Neural progenitor cell (in vitro differentiated cells): Measurements from ENCODE around the gene HS6ST3. TPM values are rescaled to one million over a fixed set of nuclear protein-coding genes. Genes with fewer than 3 reads are reported as not detected.

Source experiments
- DNase-seq: peaks from one replicate; pipeline ENCODE4 v3.0.0-alpha.2; 2016; ENCODE audit warnings: low spot score
- H2AFZ ChIP-seq: fragments of 200-600 bp; sonication (generic); replicated peaks from 2 replicates; pipeline ENCODE4 v1.6.1; 2016; ENCODE audit warnings: antibody characterized with exemption
- H3F3A ChIP-seq: fragments of 200-600 bp; sonication (generic); 2 replicates; pipeline ENCODE4 v1.6.1; 2016; ENCODE audit warnings: antibody characterized with exemption, low read depth
- H3K27ac ChIP-seq: fragments of 200-600 bp; sonication (generic); 2 replicates; pipeline ENCODE4 v1.5.1; 2016; ENCODE audit warnings: mild to moderate bottlenecking
- H3K27me3 ChIP-seq: fragments of 200-600 bp; sonication (generic); 2 replicates; pipeline ENCODE4 v1.6.1; 2016; ENCODE audit warnings: mild to moderate bottlenecking, moderate library complexity
- H3K36me3 ChIP-seq: fragments of 200-600 bp; sonication (generic); 2 replicates; pipeline ENCODE4 v1.5.1; 2016
- H3K4me1 ChIP-seq: fragments of 200-600 bp; sonication (generic); 2 replicates; pipeline ENCODE4 v1.6.1; 2016; ENCODE audit warnings: mixed run types
- H3K4me2 ChIP-seq: fragments of 200-600 bp; sonication (generic); 2 replicates; pipeline ENCODE4 v1.6.1; 2016
- H3K4me3 ChIP-seq: fragments of 200-600 bp; sonication (generic); 2 replicates; pipeline ENCODE4 v1.5.1; 2016
- H3K79me2 ChIP-seq: fragments of 200-600 bp; sonication (generic); 2 replicates; pipeline ENCODE4 v1.6.1; 2016; ENCODE audit warnings: low read depth
- H3K9ac ChIP-seq: fragments of 200-600 bp; sonication (generic); 2 replicates; pipeline ENCODE4 v1.6.1; 2016
- H3K9me3 ChIP-seq: fragments of 200-600 bp; sonication (generic); 2 replicates; pipeline ENCODE4 v1.5.1; 2016; ENCODE audit warnings: low read depth
- H4K20me1 ChIP-seq: fragments of 200-600 bp; sonication (generic); 2 replicates; pipeline ENCODE4 v1.6.1; 2016; ENCODE audit warnings: low read depth
- H3K27ac Mint-ChIP-seq: 3 replicates; pipeline ENCODE4 v1.8.0; 2021; ENCODE audit warnings: mixed read lengths
- H3K27me3 Mint-ChIP-seq: 2 replicates; pipeline ENCODE4 v1.8.0; 2022; ENCODE audit warnings: low read depth, mild to moderate bottlenecking, inconsistent platforms, moderate library complexity, mixed read lengths; ENCODE audit not compliant: insufficient read depth
- H3K36me3 Mint-ChIP-seq: 3 replicates; pipeline ENCODE4 v1.8.0; 2021; ENCODE audit warnings: mixed read lengths
- H3K4me1 Mint-ChIP-seq: 3 replicates; pipeline ENCODE4 v1.8.0; 2021; ENCODE audit warnings: mixed read lengths
- H3K4me3 Mint-ChIP-seq: 3 replicates; pipeline ENCODE4 v1.8.0; 2021; ENCODE audit warnings: mild to moderate bottlenecking, moderate library complexity, mixed read lengths
- H3K9me3 Mint-ChIP-seq: 3 replicates; pipeline ENCODE4 v1.8.0; 2020; ENCODE audit warnings: mixed read lengths
- EZH2 ChIP-seq: fragments of 200-600 bp; sonication (generic); IDR thresholded peaks from 2 replicates; pipeline ENCODE4 v1.6.1; 2017; ENCODE audit warnings: antibody characterized with exemption, mild to moderate bottlenecking, moderate library complexity
- EZH2phosphoT487 ChIP-seq: fragments of 200-600 bp; sonication (generic); IDR thresholded peaks from 2 replicates; pipeline ENCODE4 v1.6.1; 2017; ENCODE audit warnings: antibody characterized with exemption
- total RNA-seq: library from RNA; depleted of rRNA; stranded (reverse); fragments of >200 nt; gene quantifications from 2 replicates; pipeline ENCODE4 v1.2.3, GENCODE V29; 2015; ENCODE audit warnings: low replicate concordance
- TF ChIP-seq, protein P1 (sequence below): fragments of 200-600 bp; sonication (generic); IDR thresholded peaks from 2 replicates; pipeline ENCODE4 v1.5.1; 2017; ENCODE audit warnings: antibody characterized with exemption, mild to moderate bottlenecking

The HS6ST3 gene
- total RNA-seq, 1 donor from 2014 or later, result 0.39 TPM

DNA sequence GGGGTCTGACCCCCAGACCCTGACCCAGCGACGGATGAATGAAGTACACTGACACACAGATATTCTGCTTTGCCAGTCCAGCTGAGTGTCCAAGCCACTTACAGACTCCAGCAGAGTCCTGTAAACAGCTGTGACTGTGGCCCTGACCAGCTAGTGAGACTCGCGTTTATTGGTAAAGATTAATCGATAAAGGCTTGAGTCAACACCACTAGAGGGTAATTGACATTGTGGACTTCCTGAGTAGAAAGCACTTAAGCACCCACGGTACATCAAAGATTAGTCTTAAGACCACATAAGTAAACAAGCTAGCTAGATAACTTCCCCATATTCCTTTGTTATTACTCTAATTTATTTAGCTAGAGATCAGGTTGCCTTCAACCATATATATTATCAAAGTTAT lies 758.4 kb downstream of the HS6ST3 start:
- Histone ChIP-seq H3K4me1 (peaks cover 10% of the 10 kb centered on the region), H3K27ac (no peak overlapping the region), H3K27me3 (no peaks in the 10 kb centered on the region), H3K4me3 (no peak overlapping the region), H4K20me1 (no peaks in the 10 kb centered on the region), H2AFZ (no peak overlapping the region), H3K9ac (no peak overlapping the region), H3K79me2 (no peaks in the 10 kb centered on the region), H3K36me3 (peaks cover 4% of the 10 kb centered on the region), H3K9me3 (no peaks in the 10 kb centered on the region), H3F3A (peaks cover 9% of the 10 kb centered on the region), H3K4me2 (no peak overlapping the region)
- peaks cover 2% of the 10 kb centered on the region for H3K9me3 Mint-ChIP-seq
- no peak for DNase-seq
- no peaks in the 10 kb centered on the region for H3K4me1 Mint-ChIP-seq
- H3K27me3 Mint-ChIP-seq, result peaks cover 2% of the 10 kb centered on the region
- no peak overlapping the region for H3K4me3 Mint-ChIP-seq
- TF ChIP-seq EZH2 (no peak), EZH2phosphoT487 (no peak)
- TF ChIP-seq, protein P1, sequence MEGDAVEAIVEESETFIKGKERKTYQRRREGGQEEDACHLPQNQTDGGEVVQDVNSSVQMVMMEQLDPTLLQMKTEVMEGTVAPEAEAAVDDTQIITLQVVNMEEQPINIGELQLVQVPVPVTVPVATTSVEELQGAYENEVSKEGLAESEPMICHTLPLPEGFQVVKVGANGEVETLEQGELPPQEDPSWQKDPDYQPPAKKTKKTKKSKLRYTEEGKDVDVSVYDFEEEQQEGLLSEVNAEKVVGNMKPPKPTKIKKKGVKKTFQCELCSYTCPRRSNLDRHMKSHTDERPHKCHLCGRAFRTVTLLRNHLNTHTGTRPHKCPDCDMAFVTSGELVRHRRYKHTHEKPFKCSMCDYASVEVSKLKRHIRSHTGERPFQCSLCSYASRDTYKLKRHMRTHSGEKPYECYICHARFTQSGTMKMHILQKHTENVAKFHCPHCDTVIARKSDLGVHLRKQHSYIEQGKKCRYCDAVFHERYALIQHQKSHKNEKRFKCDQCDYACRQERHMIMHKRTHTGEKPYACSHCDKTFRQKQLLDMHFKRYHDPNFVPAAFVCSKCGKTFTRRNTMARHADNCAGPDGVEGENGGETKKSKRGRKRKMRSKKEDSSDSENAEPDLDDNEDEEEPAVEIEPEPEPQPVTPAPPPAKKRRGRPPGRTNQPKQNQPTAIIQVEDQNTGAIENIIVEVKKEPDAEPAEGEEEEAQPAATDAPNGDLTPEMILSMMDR, result no peak
- H3K36me3 Mint-ChIP-seq, result no peaks in the 10 kb centered on the region
- no peak overlapping the region for H3K27ac Mint-ChIP-seq

DNA sequence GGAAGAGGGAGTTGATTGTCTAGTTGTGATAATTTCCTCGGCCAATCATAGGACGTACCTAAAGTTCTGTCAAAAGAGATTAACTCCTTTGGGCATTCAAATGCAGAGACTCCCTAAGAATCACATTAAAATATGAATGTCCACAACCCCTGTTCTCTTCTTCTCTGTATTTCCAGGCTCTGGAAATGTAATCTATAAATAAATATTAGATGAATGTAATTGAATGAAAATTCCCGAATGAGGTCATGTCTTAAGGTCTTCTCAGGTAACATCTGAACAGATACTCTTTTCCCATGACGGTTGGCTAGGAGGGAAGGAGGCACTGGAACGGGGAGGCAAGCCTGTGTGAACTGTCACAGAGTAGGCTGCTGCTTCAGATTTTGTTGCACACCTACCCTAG lies 759.2 kb downstream of the HS6ST3 start:
- Histone ChIP-seq H3K9ac (no peak overlapping the region), H3K27ac (no peak overlapping the region), H3K27me3 (no peaks in the 10 kb centered on the region), H2AFZ (no peak overlapping the region), H3K79me2 (no peaks in the 10 kb centered on the region), H3F3A (peaks cover 9% of the 10 kb centered on the region), H3K4me1 (peaks cover 10% of the 10 kb centered on the region), H4K20me1 (no peaks in the 10 kb centered on the region), H3K4me2 (no peak overlapping the region), H3K9me3 (no peaks in the 10 kb centered on the region), H3K36me3 (no peaks in the 10 kb centered on the region), H3K4me3 (no peak overlapping the region)
- H3K4me1 Mint-ChIP-seq, result no peaks in the 10 kb centered on the region
- peaks cover 2% of the 10 kb centered on the region for H3K27me3 Mint-ChIP-seq
- no peak overlapping the region for H3K4me3 Mint-ChIP-seq
- H3K9me3 Mint-ChIP-seq, result peaks cover 2% of the 10 kb centered on the region
- H3K36me3 Mint-ChIP-seq, result no peaks in the 10 kb centered on the region
- no peak overlapping the region for H3K27ac Mint-ChIP-seq
- no peak for DNase-seq
- TF ChIP-seq, protein P1, result no peak
- TF ChIP-seq EZH2, result no peak
- no peak for TF ChIP-seq EZH2phosphoT487

DNA sequence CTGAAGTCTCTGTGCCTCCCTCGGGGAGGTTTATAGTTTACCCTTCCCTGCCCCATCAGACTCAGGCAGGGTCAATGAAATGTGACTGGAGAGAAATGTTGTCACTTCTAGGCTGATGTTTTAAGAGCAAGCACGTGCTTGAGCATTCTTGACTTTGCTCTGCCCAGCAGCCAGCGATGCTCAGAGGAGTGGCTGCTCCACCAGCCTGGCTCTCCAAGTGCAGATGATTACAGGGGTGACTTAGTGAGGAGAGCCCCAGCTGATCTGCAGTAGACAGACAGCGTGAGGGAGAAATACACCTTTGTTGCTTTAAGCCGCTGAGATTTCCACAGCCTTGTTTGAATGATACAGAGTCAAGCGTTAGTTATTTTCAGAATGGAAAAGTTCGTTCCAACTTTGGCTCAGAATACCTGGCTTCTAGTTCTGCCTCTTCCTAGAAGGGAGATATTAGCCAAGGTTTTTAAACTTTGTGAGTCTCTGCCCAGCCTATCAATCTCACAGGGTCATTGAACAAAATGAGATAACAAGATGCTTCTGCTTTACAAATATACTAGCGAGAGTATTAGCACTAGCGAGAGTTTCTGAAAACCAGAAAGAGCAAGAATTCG lies 760.7 kb downstream of the HS6ST3 start:
- Histone ChIP-seq H3F3A (peaks cover 9% of the 10 kb centered on the region), H3K79me2 (no peaks in the 10 kb centered on the region), H3K36me3 (no peaks in the 10 kb centered on the region), H2AFZ (no peak overlapping the region), H3K4me1 (peaks cover 10% of the 10 kb centered on the region), H3K9me3 (no peaks in the 10 kb centered on the region), H3K4me2 (no peak overlapping the region), H3K4me3 (no peak overlapping the region), H4K20me1 (no peaks in the 10 kb centered on the region), H3K27me3 (no peaks in the 10 kb centered on the region), H3K27ac (no peak overlapping the region), H3K9ac (no peak overlapping the region)
- TF ChIP-seq EZH2 (no peak), EZH2phosphoT487 (no peak)
- TF ChIP-seq, protein P1, result no peak
- no peak for DNase-seq
- no peak overlapping the region for H3K27ac Mint-ChIP-seq
- H3K4me3 Mint-ChIP-seq, result no peak overlapping the region
- H3K27me3 Mint-ChIP-seq, result peaks cover 2% of the 10 kb centered on the region
- H3K36me3 Mint-ChIP-seq, result no peaks in the 10 kb centered on the region
- H3K9me3 Mint-ChIP-seq, result peaks cover 2% of the 10 kb centered on the region
- no peaks in the 10 kb centered on the region for H3K4me1 Mint-ChIP-seq
